ENCODE data around the gene EXOC6.
"Not testable (repeated sequence)": the region's sequence is repeated elsewhere in the genome, so short reads cannot be mapped to it uniquely, and the experiment has no call there.

EXOC6 gene

DNA sequence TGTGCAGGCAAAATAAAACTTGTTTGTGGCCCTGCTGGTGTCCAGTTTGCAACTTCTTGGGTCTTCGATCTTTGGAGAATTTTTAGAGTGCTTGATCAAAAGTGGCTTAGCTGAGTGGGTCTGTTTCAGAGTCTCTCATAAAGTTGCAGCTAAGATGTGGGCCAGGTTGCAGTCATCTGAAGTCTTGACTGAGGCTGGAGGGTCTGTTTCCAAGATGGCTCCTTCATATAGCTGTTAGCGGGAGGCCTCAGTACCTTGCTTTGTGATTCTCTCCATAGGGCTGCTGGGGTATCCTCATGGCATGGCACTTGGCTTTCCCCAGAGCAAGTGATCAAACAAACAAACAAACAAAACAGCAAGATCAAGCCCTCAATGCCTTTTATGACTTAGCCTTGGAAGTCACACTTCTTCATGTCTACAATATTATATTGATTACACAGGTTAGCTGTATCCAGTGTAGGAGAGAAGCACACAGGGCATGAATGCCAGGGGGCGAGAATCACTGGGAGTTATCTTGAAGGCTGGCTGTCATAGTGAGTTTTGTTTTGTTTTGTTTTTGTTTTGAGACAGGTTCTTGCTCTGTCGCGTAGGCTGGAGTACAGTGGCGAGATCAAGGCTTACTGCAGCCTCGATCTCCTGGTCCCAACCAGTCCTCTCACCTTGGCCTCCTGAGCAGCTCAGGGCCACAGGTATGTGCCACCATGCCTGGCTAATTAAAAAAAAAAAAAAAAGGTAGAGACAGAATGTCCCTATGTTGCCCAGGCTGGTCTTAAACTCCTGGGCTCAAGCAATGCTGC, 235.6 kb downstream of the EXOC6 start:
- no peak for DNase-seq

DNA sequence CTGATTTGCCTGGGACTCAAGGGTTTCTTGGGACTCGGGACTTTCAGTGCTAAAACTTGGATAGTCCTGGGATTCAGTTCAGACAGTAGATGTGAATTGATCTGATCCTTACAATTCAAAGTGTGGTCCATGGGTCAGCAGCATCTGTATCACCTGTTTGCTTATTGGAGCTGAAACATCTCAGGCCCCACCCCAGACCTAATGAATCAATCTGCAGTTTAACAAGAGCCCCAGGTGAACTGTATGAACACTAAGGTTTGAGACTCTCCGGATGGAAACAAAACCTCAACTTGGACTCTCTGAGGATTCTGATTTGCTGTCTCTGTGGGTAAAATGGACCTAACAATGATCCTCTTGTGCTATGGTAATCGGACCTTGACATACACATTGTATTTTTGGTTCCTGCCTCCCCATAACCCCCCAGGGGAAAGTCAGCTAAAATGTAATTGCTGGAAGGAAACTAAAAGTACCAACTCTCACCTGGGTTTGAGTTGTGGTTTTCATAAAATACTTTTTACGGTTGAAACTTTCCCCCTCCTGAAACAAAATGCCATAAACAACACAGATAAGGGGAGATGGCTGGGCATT, 237.0 kb downstream of the EXOC6 start:
- no peak for DNase-seq

DNA sequence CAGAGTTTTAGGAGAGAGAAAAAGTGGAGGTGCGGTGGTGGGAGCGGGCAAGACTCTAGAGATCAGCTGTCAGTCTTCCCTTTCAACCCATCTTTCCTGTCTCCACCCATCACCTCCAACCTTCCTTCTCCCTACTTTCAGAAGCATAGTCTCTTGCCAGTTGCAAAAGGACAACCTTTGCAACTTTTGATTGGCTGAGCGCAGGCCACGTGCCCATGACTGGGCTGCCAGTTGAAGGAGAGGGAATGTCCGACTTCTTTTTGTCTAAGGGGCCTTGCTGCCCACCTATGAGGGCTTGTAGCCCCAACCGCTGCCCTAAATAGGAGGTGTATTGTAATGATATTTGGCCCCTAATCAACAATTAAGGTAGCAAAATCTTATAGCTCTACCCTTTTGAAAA, 238.0 kb downstream of the EXOC6 start:
- DNase-seq: no peak

DNA sequence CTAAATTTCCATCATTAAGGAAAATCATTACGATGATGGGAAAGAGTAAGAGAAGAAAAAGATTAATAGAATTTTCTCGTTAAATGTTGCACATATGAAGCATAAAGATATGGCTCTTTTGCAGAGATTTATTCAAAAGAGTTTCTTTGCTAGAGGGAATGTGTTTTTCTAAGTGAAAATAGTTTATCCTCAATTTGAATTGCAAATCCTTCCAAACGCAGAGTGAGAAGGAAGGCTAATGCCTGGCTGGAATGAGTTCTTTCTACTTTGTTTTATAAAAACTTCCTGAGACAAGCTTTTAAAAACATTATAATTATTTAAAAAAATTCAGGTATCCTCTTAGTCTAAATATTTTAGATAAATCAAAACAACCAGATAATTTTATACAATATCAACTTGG, 239.5 kb downstream of the EXOC6 start:
- no peak for DNase-seq

DNA sequence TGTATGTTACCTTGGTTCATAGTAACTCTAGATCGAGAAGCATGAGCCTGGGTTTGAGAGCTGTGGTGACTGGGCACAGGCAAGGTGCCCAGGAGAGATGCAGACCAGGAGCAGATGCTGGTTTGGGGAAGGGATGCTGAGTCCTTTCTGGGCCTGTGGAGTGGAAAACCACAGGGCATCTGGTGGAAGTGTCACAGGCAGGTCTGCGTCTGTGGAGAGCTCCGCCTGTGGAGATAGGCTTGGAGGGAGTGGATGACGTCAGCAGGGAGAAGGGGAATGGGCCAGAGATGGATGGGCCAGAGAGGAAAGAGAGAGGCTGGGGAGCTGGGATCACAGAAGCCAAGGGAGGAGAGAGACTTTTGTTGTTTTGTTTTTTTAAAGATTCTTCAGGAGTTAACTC, 240.1 kb downstream of the EXOC6 start:
- no peak for DNase-seq

DNA sequence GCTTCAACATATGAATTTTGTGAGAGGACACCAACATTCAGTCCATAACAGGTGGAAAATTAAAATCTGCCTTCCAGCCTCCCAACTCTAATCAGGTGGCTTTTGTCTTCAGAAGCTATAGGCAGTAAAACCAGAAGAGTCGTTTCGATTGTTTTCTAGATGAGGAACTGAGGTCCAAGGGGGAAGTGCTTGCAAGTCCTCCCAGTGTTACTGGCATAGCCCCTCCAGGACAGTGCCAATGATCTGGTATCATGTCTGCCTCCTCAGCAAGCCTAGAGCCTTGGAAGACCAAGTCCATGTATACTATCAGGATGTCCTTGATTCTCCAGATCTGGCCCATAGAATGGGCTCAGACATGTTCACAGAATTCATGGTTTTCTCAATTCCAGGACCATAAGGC, 242.3 kb downstream of the EXOC6 start:
- no peak for DNase-seq

DNA sequence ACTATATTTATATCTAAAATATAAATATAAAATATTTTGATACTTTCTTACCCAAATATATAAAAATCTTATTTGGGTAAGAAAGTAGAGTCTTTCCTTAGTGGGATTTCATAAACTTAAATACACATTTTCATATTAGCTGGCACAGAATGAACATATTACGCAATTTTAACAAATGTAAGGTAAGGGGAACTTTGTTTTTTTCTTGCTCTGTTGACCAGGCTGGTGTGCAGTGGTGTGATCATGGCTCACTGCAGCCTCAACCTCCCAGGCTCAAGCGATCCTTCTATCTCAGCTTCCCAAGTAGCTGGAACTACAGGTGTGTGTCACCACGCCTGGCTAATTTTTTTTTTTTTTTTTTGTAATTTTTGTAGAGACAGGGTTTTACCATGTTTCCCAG, 243.6 kb downstream of the EXOC6 start:
- DNase-seq: no peak

DNA sequence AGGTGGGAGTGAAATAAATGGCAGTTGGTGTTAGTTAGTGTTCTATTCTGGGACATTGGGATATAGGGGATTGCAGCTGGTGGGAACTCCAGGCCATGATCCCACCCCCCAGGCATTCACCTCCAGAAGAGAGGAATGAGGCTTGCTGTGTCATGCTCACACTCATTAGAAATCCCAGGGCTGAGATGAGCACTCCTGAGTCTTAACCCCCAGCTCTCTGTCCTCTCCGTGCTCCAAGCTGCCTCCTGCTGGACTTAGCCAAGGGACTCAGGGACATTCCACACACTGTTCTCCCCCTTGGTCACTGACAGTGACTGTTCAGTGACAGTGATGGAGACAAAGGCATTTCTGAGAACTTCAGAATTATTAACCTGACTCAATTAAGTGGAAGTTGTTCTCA, 246.9 kb downstream of the EXOC6 start:
- DNase-seq: no peak

DNA sequence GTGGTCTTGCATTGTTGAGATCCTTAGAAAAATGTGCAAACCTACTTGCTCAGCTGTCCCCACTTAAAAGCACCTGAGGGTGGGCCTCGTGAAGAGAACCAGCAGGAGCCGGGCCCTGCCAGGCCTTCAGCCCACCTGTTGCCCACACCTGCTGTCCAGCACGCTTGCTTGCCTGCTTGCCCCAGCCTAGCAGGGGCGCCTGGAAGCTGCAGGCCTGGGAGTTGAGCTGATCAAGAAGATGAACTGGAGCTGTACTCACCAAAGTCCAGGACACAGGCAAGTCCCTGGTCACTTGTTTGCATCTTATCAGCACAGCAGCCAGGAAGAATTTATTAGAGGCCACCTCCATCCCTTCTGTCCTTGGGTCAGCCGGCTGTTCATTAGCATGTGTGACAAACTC, 248.6 kb downstream of the EXOC6 start:
- no peak for DNase-seq

DNA sequence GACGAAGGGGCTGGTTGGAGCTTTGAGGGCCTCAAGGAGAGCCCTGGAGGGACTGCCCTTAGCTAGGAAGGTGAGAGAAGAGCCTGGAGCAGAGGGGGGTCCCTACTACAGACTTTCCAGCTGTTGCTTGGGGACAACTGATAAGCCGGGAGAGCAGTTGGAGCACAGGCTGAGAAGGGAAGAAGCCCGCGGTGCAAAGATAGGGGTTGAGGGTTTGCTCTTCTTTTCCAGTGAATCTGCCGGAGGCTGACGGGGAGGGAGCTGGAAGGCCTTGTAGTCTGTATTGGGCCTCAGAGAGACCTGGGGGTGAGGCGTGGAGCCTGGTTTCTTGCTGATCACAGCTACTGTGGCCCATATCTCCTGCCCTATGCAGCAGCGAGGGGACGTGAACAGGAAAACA, 249.1 kb downstream of the EXOC6 start:
- no peak for DNase-seq

DNA sequence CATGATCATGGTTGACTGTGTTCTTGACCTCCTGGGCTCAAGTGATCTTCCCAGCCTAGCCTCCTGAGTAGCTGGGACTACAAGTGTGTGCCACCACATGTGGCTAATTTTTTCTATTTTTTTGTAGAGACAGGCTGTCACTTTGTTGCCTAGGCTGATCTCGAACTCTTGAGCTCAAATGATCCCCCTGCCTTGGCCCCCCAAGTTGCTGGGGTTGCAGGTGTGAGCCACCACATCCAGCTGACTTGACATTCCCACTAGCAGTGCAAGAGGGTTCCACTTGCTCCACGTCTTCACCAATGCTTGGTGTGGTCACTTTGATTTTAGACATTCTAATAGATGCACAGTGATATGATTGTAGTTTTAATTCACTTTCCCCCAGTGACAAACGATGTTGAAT, 250.5 kb downstream of the EXOC6 start:
- DNase-seq: no peak

DNA sequence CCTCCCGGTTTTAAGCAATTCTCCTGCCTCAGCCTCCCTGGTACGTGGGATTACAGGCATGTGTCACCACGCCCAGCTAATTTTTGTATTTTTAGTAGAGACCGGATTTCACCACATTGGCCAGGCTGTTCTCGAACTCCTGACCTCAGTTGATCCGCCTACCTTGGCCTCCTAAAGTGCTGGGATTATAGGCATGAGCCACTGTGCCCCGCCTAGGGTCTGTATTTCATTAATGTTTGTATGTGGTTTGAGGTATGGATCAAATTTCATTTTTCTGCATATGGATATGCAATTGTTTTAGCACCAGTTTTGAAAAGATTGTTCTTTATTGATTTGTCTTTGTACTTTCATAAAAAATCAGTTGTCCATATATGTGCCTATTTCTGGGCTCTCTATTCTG, 251.3 kb downstream of the EXOC6 start:
- DNase-seq: no peak

DNA sequence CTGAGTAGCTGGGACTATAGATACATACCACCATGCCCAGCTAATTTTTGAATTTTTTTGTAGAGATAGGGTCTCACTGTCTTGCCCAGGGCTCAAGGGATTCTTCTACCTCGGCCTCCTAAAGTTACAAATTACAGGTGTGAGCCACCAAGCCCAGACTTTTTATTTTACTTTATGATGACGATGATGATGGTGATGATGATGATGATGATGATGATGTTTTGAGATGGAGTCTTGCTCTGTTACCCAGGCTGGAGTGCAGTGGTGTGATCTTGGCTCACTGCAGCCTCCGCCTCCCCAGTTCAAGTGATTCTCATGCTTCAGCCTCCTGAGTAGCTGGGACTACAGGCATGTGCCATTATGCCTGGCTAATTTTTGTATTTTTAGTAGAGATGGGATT, 252.8 kb downstream of the EXOC6 start:
- DNase-seq: not testable (repeated sequence)

DNA sequence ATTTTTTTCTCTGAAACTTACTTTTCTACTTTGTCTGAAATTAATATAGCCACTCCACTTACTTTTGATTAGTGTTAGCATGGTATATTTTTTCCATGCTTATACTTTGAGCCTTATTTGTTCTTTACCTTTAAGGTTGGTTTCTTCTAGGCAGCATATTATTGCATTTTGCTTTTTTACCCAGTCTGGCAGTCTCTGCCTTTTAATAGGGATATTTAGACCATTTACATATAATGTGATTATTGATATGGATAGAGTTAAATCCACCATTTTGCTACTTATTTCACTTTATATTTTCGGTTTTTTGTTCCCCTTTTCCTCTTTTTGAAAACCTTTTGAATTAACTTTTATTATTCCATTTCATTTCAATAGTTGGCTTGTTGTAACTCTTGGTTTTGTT, 255.6 kb downstream of the EXOC6 start:
- no peak for DNase-seq

DNA sequence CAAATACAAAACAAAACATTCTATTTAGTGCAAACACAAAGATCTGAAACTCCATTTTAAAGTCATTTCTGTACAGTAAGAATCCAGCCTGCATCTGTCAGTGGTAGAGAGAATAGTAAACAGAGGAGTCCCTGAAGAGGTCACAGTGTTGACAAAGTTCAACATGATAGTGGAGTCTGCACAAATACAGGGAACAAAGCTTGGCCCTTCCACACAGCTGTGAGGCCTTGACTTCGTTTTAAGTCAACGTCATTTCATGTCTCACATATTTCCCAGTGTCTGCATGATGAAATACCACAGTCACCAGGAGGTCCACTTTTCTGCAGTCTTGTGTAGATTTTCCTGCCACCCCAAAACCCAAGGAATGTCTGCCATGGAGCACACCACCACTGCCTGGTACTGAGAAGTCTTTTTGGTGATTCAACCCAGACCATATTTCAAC, 258.3 kb downstream of the EXOC6 start:
- no peak for DNase-seq
